HG03039 (cell line): ENCODE results near the gene PTGIR.

ENCODE experiments used
- ATAC-seq: cut with Tn5 transposase; IDR thresholded peaks from one replicate; pipeline ENCODE4 v1.9.1; 2021; ENCODE audit warnings: mild to moderate bottlenecking, moderate library complexity; ENCODE audit not compliant: unreplicated experiment

Gene PTGIR

GRCh38 chr19:46616631-46617322, 8.1 kb downstream of the PTGIR start:
- ATAC-seq: no peak

GRCh38 chr19:46615966-46616365, 8.9 kb downstream of the PTGIR start:
- ATAC-seq: no peak

- ATAC-seq: no peak
Measured at GRCh38 chr19:46614114-46614722, 10.7 kb downstream of the PTGIR start.

- no peak for ATAC-seq
Measured at GRCh38 chr19:46613525-46613924, 11.4 kb downstream of the PTGIR start.

- ATAC-seq: no peak
Measured at GRCh38 chr19:46611776-46612175, 13.1 kb downstream of the PTGIR start.

GRCh38 chr19:46610851-46611770, 13.8 kb downstream of the PTGIR start:
- no peak for ATAC-seq

GRCh38 chr19:46610413-46610775, 14.5 kb downstream of the PTGIR start:
- no peak for ATAC-seq

- no peak for ATAC-seq
Measured at GRCh38 chr19:46609511-46610412, 15.1 kb downstream of the PTGIR start.

- ATAC-seq: no peak
Measured at GRCh38 chr19:46608581-46609345, 16.1 kb downstream of the PTGIR start.

GRCh38 chr19:46608178-46608577, 16.7 kb downstream of the PTGIR start:
- ATAC-seq: no peak

- ATAC-seq: no peak
Measured at GRCh38 chr19:46607448-46607841, 17.4 kb downstream of the PTGIR start.

- ATAC-seq: no peak
Measured at GRCh38 chr19:46606681-46607447, 18.0 kb downstream of the PTGIR start.

GRCh38 chr19:46606019-46606418, 18.9 kb downstream of the PTGIR start:
- ATAC-seq: no peak

- no peak for ATAC-seq
Measured at GRCh38 chr19:46605356-46605821, 19.5 kb downstream of the PTGIR start.

- ATAC-seq: no peak
Measured at GRCh38 chr19:46604781-46605355, 20.0 kb downstream of the PTGIR start.

GRCh38 chr19:46603752-46604231, 21.1 kb downstream of the PTGIR start:
- ATAC-seq: no peak

GRCh38 chr19:46603195-46603637, 21.7 kb downstream of the PTGIR start:
- no peak for ATAC-seq

- ATAC-seq: no peak
Measured at GRCh38 chr19:46602392-46603194, 22.3 kb downstream of the PTGIR start.
